RKO (cell line): Measurements from ENCODE around the gene PTGES3.

Experiments
- DNase-seq: peaks from one replicate; pipeline ENCODE4 v3.0.0-alpha.2; 2016; ENCODE audit warnings: low spot score

PTGES3 gene

DNA sequence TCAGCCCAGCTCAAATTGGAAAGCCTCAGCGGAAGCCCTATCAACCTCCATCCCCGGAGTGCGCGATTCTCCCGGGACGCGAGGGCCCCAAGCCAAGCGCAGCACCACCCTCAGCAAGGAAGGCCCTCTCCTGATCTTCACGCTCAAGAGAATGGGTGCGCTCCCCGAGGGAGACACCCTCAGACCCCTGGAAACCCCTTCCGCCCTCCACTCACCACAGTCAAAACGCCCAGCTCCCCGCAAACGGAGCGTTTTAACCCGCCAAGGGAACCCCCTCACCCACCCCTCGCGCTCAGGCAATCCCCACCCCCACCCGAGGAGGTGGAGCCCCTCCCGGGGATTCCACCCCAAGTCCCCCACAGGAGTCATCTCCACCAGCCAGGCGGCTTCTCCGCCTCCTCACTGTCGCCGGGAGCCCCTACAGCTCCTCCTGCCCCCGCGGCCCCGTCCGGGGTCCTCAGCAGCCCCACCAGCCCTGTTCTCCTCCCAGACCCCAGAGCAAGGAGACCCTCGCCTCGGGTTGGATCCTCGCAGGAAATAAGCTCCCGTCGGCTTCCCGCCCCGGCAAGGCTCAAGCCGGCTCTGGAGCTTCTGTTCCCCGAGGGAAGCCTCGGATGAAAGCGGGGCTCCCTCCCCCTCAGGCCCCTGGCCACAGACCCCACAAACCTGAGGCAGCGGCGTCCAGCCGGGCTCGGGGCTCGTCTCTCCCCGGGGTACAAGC, 58.5 kb downstream of the PTGES3 start:
- peak; percentile 40 for DNase-seq

DNA sequence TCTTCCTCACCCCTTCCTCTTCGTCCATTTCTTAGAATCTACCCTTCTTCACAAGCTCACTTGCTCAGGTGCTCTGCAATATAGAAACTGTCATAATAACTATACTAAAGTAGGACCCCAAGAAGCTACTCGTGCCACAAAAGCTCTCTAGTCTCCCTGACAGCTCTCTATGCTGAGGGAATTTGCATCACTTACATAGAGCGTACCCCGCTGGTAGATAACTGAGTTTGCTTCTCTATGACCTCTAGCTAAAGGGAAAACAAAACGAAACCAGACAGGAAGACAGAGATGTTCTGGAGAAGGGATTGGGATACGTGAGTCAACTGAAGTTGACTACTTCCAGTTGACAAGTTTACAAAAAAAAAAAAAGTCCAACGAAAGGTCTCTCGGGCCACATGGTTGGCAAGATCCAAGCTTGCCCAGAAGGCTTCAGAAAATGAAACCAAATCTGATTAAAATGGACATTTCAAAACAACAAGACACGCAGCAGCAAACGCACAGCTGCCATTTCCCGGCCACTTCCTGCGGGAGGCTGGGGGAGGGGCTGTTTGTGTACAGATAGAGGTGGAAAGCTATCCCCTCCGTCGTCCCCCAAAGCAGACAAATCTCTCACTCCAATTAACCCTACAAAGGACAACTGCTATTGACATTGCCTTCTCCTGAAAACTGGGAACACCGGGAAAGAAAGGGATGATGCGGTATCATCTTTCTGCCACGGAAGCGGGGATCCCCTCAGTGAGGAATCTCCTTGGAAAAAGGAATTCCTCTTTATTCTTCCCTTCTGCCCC, 59.2 kb downstream of the PTGES3 start:
- DNase-seq, result peak; percentile 72

DNA sequence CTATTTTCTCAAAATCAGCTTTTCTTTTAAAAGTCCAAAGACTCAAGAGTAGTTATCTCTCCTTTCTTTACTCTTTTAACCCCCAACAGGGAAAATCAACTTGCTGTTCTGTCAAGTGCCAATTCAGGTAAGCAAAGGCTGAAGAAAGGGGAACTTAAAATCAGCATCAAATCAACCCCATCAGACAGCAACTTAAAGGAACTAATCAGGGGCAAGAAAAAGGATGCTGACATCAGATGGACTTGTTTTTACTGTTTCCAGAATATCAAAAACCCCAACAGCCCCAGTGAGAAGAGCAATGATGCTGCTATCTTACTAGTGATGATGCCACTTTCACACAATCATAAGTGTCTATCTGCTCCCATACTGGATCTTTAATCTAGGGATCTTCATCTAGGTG, 61.4 kb downstream of the PTGES3 start:
- DNase-seq, result no peak

DNA sequence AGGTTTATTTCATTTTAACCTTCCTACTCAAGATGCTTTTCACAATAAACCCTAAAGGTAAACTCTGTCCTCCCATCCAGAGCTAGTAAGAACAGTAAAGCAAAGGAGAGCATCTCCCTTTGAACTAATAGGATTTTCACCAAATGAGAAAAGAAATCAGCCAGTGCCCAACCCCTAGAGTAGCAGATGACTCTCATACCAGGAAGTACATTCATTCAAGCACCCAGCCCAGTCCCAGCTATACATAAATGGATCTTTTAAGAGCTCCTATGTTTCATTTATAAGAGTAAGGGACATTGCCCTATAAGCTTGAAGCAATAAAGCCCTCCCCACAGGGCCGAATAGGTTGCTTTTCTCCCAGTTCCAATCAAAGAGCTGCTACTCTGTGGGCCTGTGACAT, 65.5 kb downstream of the PTGES3 start:
- no peak for DNase-seq

DNA sequence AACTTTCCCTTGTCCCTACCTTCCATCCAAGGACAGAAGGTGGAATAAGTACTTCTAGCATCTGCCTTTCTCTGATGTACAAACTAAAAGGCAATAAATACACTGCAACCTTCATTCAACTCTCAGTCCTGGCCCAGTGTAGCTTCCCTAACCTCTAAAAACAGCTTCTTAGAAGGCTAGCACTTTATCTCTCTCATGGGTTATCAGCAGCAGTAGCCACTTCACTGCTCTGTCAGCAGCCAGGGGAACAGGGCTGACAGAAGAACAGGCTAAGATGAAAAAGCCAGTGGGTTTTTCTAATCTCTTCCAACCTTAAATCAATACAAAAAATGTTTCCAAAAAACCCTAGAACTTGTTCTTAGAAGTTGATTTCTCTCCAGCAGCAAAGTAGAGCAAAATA, 71.2 kb downstream of the PTGES3 start:
- DNase-seq, result no peak

DNA sequence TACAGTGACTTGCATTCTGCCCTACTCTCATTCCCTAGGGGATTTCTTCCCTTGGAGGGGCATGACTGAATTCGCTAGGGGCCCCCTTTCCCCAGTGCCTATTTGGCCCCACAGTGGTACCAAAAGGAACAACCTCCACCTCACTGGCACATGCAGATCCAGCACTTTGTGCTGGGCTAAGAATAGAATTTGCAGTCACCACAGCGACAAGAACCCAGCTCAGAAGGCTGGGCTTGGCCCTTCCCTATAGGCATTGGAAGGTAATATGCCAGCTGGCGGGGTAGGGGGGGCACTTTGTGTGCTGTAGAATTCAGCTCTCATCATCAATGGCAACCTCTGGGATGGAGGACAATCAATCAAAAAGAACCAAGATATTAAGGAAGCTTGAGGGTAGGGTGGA, 71.8 kb downstream of the PTGES3 start:
- DNase-seq, result no peak

DNA sequence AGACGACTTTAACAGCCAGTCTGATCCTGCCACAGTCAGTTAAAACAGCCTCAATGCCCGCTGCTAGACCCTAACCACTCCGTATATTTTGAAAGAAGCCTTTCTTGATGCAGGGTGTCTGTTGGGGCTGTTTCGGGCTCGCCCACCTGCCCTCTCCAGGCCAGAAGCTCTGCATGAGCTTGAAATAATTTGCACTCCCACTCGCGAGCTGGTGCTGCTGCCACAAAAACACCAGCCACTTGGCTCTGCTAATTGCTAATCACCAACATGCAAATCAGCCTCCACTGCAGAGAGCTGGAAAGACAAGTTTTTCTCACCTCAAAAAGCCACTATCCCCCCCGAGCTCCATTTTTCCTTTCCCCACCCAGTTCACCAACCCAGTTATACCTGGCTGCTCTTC, 73.5 kb downstream of the PTGES3 start:
- DNase-seq, result no peak
